GM21360 (cell line): ENCODE results near the gene ACTN4.

Source experiments
- ATAC-seq: cut with Tn5 transposase; IDR thresholded peaks from one replicate; pipeline ENCODE4 v1.9.1; 2021; ENCODE audit warnings: mild to moderate bottlenecking, moderate library complexity; ENCODE audit not compliant: unreplicated experiment

ACTN4 gene

DNA sequence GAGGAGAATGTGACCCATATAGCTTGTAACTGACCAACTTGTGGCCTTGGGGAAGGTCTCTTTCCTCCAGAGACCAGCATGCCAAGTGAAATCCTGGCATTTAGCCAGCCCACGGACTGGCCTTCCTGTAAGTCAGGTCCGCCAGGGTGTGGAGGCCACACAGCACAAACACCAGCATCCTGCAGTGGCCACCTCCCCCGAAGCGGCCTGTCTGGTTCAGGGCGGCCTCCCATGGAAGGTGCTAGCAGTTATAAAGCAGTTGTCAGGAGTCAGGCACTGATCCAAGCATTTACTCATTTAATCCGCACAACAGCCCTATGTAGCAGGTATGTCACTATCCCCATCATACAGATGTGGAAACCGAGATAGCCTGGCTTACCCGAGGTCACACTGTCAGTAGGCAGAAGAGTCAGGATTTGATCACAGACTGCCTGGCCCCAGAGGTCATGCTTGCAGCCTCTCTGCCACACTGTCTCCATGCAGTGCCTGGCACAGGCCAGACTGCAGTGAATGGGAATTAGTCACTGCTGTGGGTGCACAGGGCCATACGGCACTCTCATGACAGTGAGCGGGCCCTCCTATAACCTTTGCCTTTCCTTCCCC is 60.2 kb downstream of the ACTN4 start:
- ATAC-seq = no peak

DNA sequence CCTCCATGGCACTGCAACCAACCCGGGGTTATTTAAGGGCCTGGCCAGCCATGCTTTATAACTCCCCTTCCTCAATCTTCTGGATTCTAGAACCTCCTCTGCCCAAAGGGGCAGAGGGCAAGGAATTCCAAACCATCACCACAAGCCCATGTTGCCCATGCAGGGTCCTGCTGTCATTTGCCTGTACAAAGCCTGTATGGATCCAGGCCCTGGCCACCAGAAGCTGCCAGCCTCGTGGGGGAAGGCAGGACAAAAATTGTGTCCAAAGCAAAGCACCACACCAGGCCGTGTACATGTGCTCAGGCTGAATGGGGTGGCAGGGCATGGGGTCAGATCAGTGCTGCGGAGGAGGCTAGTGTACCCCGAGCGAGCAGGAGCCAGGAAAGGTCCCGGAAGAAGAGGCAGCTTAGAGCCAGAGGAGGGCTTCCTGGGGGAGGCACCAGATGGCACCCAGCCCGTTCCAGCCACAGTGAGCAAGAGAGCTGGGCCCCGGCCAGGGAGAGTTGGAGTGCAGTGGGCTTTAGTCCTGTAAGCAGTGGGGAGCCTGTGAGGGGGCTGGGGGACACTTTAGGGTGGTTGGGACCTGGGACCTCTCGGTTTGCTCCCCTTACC is 61.1 kb downstream of the ACTN4 start:
- no peak for ATAC-seq

DNA sequence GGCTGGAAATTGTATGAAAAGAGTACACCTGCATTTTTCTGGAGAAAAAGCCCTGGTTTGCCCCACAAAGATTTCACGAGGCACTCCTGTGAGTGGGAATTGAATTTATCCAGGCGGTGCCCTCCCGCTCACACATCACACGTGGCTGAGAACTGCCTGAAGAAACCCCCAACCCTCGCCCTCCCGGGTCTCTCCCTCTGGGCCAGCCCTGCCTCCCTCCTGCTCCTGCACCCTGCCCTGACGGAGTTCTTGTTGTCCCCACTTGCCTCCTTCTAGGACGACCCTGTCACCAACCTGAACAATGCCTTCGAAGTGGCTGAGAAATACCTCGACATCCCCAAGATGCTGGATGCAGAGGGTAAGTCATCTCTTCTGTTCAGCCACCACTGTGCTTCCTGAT is 61.7 kb downstream of the ACTN4 start:
- ATAC-seq = no peak

DNA sequence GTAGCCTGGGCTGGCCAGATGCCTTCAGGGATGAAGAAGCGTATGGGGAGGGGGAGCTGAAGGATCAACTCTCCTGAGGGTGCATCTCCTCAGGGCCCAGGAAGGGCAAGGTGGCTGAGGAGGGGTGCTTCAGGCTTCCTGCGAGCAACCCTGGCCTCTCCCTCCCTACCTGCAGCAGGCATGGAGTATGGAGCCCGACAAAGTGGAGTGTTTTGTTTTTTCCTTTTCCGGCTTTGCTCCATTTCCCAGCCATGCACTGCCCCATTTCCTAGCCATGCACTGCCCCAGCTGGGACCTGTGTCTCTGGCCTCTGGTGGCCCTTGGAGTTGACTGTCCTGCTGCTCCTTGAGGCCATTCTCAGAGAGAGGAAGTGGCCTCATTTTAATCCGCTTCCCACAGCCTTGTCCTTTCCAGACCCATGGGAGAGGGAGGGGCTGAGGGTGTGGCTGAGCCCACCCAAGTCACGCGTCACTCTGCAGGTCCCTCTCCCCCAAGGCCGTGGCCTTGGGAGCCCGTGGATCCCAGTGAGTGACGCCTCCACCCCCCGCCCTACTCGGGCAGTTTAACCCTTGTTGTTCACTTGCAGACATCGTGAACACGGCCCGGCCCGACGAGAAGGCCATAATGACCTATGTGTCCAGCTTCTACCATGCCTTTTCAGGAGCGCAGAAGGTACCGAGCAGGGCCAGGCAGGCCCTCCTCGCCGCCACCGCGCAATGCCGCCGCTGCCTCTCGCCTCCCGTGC is 62.4 kb downstream of the ACTN4 start:
- ATAC-seq = no peak

DNA sequence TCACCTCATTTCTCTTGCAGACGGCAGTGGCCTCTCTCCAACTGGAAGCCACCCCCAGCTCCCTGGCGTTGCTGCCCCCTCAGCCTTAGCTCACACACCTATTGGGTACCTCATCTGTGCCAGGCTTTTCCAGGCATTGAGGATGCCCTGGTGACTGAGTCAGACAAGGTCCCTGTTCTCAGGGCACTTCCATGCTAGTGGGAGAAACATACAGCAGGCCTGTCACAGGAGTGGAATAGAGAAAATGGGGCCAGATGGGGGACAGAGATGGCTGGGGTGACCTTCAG is 62.9 kb downstream of the ACTN4 start:
- ATAC-seq = no peak

DNA sequence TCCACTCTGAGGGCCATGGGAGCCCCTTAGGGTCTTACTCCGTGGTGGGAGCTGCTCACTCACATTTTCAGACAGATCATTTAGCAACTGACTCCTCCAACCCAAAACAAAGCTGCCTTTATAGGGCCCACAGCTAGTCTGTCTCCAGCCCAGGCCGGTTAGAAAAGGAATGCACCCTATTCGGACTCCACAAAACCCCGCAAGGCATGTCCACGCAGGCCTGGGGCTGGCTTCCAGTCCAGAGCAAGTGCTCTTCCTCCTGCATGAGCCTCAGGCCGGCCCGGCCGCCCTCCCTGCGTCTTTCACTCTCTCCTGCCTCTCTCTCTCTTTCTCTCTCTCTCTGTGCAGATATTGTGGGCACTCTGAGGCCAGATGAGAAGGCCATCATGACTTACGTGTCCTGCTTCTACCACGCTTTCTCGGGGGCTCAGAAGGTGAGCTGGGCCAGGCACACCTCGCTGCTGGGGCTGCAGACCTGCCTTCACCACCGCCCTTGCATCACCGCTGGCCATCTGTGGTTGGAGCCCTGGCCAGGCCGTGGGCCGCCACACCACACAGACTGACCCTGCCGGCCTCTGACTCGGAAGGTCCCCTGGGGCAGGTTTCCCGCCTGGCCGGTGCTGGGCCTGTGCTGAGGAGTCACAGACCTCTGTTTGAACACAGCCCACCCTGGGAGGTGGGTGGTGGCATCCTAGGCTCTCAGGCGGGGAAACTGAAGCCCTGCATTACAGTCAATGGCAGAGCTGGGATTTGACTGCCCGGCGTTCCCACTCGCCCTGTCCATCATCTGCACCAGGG is 63.7 kb downstream of the ACTN4 start:
- no peak for ATAC-seq

DNA sequence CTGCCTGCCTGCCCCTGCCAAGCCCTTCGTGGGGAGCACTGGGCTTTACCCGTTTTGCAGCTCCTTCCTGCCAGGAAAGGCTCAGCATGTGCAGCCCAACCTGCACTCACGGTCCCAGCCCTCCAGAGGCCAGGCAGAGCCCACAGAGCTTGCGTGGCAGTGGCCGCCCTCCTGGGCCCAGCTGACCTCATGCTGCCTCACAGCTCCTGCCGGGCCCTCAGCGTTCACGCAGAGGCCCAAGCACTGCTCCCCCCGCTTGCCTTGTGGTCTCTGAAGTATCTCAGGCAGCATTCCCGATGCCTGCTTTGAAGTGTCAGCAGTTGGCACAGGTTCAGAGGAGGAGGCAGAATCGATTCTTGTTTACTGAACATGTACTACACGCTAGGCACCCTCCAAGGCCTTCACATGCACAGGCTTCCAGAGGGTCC is 64.3 kb downstream of the ACTN4 start:
- ATAC-seq = no peak

DNA sequence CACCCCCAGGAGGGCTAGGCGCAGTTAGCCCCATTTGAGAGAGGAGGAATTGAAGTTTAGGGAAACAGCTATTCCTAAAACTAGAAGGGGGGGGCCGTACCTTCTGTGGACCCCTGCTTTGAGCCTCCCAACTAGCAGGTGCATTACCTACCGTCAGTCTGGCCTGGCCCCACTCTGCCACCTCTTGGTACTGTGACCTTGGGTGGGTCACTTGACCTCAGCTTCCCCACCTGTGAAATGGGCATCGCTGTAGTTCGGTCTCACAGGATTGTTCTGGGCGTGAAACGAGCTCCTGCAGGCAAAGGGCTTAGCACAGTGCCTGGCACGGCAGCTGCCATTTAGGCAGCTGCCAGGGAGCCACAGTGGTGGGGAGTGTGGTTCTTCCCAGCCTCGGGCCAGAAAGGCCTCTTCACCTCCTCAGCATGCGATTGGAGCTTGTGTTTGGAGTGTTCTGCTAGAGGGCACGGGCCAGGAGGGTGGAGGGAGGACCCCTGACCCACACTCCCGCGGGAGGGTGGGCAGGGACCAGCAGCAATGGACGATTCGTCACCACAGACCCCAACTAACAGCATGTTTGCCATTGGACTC is 64.8 kb downstream of the ACTN4 start:
- ATAC-seq = no peak

DNA sequence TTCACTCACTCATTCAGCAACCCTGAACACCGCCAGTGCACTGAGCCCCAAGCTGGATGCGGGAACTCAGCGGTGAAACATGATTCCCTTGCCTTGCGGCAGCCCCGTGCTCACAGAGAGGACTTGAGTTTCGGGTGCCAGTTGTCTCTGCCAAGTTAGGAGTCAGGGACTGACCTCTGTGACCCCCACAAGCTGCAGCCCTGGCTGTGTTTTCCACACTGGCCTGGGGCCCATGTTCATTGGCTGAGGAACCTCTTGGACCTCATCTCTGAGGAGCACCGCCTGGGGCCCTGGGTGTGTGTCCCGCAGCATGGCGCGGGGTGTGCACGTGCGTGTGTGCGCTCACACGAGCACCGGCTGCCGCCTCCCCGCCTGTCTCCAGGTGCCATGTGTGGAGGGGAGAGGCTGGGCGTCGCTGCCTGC is 65.8 kb downstream of the ACTN4 start:
- ATAC-seq = no peak

DNA sequence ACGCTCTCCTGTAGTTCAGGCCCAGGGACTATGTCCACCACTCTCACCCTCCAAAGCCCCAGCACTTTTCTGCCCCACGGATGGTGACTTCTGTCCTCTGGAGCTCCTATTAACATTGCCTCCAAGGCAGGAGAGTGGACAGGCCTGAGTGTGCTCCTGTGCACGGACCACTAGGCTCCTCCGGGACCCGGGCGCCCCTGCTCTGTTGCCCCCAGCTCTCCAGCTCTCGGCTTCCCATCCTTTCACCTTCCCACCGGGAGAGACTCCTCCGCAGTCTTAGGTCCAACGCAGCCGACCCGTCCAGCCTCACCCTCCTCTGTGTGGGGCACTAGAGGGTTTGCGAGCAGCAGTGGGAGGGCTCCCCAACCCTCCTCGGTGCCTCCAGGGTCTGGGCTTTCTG is 66.4 kb downstream of the ACTN4 start:
- ATAC-seq = no peak

DNA sequence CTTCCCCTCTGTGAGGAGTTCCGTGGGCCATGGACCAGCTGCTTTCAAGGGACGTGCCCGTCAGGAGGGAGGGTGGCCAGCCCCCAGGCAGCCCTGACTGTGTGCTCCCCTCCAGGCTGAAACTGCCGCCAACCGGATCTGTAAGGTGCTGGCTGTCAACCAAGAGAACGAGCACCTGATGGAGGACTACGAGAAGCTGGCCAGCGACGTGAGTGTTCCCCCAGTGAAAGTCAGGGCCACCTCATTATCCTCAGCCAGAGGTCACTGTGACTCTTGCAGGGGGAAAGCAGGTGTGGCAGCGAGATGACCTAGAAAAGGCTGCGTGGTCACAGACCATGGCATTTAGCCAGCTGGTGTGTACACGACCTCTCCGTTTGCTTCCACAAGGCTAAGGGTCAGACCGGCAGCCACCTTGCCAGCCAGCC is 66.9 kb downstream of the ACTN4 start:
- no peak for ATAC-seq

DNA sequence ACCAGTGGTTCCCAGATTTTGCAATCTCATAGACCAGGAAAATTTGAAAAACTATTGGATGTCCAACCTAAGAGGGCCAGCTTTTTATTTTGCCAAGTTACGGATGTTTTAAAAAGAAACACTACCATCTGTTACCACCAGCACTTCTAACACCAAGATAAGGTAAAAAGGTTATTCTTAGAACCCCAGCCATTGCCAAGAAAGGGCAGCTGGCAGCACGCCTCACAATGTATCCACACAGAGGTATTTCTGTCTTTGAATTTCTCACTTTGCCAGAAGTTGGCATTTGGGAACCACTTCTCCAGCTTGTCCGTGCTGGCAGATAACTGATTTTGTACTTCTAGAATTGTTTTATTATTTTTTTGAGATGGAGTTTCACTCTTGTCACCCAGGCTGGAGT is 68.1 kb downstream of the ACTN4 start:
- no peak for ATAC-seq

DNA sequence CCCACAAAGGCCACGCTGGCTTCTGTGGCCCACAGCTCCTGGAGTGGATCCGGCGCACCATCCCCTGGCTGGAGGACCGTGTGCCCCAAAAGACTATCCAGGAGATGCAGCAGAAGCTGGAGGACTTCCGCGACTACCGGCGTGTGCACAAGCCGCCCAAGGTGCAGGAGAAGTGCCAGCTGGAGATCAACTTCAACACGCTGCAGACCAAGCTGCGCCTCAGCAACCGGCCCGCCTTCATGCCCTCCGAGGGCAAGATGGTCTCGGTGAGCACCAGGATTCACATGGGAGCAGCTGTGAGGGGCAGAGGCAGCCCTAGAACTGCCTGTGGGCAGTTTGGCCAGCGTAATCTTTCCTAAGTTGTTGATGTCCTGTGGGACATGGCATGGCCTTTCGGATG is 69.6 kb downstream of the ACTN4 start:
- no peak for ATAC-seq

DNA sequence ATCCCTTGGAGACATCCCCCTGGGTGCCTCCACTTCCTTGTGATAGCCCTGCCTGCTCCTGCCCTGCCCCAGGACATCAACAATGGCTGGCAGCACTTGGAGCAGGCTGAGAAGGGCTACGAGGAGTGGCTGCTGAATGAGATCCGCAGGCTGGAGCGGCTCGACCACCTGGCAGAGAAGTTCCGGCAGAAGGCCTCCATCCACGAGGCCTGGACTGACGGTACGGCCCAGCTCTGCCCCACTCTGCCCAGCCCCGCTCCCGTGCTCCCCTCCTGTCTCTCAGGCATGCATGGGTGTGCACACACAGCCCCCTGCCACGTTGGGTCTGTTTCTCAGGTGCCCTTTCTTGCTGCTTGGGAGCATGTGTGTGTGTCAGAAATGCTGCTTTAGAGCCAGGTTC is 70.4 kb downstream of the ACTN4 start:
- no peak for ATAC-seq

DNA sequence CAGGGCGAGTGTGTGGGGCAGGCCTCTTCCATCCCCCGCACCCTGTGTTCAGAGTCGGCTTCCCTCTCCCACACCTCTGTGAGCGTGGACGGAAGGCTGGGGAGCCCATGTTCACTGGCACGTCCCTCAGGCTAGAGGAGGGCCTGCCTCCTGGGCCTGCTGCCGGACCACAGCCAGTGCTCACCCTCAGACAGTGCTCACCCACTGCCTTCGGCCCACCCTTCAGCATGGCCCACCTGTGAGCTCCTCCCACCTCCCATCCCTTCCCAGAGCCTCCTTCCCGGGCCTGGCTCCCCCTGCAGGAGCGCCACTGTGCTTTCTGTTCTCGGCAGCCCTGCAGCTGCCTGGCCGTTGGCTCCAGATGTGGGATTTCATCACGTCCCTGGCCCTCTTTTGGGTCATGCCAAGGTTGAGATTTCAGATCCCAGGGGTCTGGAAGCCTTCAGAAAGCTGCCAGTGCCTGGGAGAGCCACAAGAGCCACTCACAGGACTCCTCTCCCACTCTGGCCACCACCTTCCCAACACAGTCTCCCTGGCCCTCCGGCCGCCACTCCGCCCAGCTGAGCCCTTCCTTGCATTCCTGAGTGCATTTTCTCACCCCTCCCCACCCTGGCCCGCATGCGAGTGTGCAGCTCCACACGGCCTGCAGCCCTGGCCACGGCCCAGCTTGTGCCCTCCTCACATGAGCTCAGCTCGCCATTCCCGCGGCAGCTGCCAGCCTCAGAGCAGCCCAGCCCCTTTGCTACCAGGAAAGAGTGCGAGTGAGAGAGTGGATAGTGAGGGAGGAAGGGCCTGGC is 71.5 kb downstream of the ACTN4 start:
- no peak for ATAC-seq

DNA sequence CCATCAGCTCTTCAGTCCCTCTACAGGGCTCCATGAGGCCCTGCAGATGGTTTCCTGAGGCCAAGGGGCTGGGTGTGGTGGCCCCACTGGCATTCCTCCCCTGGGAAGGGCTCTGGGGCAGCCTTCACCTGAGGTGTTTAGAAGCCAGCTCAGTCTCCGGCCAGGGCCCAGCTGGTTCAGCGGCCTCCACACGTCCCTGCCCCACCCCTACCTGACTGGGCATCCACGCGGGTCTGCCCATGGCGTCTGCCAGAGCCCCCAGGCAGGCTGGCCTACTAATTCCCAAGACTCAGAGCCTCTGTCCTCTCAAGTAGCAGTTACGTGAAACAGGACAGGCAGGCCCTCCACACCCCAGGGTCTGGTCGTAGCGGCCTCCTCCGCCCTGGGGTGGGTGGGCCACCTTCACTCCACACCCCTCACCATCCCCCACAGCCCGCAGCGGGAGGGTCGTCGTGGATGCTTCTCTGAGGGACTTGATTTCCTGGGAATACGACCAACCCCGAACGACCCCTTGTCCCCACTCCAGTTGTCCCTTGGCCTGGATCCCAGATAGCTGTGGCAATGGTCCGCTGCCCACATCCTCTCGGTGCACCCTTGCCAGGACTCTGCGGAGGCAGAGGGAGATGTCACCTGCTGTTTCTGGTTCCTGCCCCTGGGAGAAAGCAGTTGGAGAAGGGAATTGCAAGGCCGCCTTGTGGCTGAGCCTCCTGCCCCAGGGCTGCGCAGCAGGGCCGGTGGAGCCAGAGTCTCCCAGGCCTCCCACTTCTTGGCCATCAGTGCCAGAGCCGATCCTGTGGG is 72.5 kb downstream of the ACTN4 start:
- ATAC-seq = no peak

DNA sequence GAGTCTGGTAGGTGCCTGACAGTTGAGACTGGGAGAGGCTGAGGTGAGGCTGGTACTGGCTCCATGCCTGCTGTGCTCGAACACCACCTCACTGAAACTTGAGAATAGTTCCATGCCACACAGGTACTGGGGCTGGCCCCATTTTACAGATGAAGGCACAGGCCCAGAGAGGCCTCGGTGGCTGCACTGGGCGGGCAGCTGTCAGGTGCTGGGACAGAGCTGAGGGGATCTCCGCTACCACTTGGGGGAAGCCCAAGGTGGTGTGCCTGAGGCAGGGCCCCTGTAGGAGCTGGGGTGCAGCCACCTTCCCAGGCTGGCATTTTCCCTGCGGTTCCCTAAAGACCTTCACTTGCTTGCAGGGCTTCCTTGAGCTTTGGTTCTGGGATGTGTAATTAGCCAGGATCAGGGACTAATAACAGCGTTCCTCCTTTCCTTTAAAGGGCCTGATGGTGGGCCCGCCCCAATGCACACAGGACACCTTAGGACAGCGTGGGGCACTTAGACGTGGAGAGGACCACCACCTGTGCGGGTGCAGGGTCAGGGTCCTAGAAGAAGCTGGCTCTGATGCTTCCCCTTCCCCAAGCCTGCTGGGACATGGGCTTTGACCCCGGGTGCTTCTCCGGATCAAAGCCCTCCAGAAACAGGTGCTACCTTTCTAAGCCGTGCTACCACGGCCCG is 73.2 kb downstream of the ACTN4 start:
- no peak for ATAC-seq

DNA sequence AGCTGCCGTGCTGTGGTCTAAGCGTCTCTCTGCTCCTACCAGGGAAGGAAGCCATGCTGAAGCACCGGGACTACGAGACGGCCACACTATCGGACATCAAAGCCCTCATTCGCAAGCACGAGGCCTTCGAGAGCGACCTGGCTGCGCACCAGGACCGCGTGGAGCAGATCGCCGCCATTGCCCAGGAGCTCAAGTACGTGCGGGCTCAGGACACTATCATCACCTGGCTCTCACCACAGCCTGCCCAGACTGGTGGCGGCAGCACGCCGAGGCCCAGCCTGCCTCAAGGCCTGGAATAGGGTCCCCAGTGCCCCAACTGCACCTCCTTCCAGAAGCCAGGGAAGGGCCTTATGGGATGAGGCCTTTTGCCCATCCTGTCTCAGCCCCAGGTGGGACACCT is 74.0 kb downstream of the ACTN4 start:
- ATAC-seq = no peak
